SK-N-SH (cell line): Measurements from ENCODE around the gene DNASE1L3. TPM values are rescaled to one million over a fixed set of nuclear protein-coding genes. Genes with fewer than 3 reads are reported as not detected.

Experiments
- CTCF ChIA-PET: fragments of 300-600, 350-600 bp; formaldehyde crosslinking; extraction: SDS; loops from one replicate; lab custom pipeline; 2021; lab: Yijun Ruan, JAX
- POLR2A ChIA-PET: fragments of 350-600 bp; sonication (Branson Sonifier 250); formaldehyde crosslinking; extraction: SDS; loops from one replicate; lab custom pipeline; 2020; ENCODE audit warnings: antibody characterized with exemption, inconsistent platforms; lab: Yijun Ruan, JAX
- DNase-seq: peaks from one replicate; pipeline ENCODE4 v3.0.0; 2012
- H2AFZ ChIP-seq: fragments of 200-600 bp; sonication (generic); 2 replicates; pipeline ENCODE4 v1.8.1; 2016; ENCODE audit warnings: antibody characterized with exemption, mild to moderate bottlenecking, low read depth
- H3F3A ChIP-seq: fragments of 200-600 bp; sonication (generic); replicated peaks from 2 replicates; pipeline ENCODE3; 2016; ENCODE audit warnings: antibody characterized with exemption, mild to moderate bottlenecking; ENCODE audit not compliant: insufficient read depth
- H3K27ac ChIP-seq, 2 experiments: fragments of 200-500 bp in 1 of 2; fragments of 200-600 bp in 1 of 2; sonication (Bioruptor generic) in 1 of 2; sonication (generic), shearing (Covaris generic) in 1 of 2; 2 replicates each; pipeline versions ENCODE4 v1.5.1 to v1.6.1; 2014 to 2016; ENCODE audit warnings: low read depth in 2 of 2, inconsistent platforms in 1 of 2, low read length in 1 of 2, mild to moderate bottlenecking in 1 of 2, mixed read lengths in 1 of 2
- H3K27me3 ChIP-seq: fragments of 200-600 bp; sonication (generic), shearing (Covaris generic); 2 replicates; pipeline ENCODE4 v1.6.1; 2016; ENCODE audit warnings: mixed run types; ENCODE audit not compliant: insufficient read depth
- H3K36me3 ChIP-seq, 2 experiments: fragments of 200-500 bp in 1 of 2; fragments of 200-600 bp in 1 of 2; sonication (Bioruptor generic) in 1 of 2; sonication (generic) in 1 of 2; replicated peaks in 1 of 2; 2 replicates each; pipeline versions ENCODE3 to v1.5.1; 2014 to 2016; ENCODE audit warnings: low read length in 1 of 2, mild to moderate bottlenecking in 1 of 2; ENCODE audit not compliant: insufficient read depth in 2 of 2, control insufficient read depth in 1 of 2
- H3K4me1 ChIP-seq, 2 experiments: fragments of 200-500 bp in 1 of 2; fragments of 200-600 bp in 1 of 2; sonication (Bioruptor generic) in 1 of 2; sonication (generic), shearing (Covaris generic) in 1 of 2; 2 replicates each; pipeline versions ENCODE4 v1.5.1 to v1.6.1; 2014 to 2016; ENCODE audit warnings: low read depth in 1 of 2, low read length in 1 of 2, mixed run types in 1 of 2; ENCODE audit not compliant: insufficient read depth in 2 of 2, control insufficient read depth in 1 of 2
- H3K4me2 ChIP-seq: fragments of 200-600 bp; sonication (generic), shearing (Covaris generic); 2 replicates; pipeline ENCODE4 v1.6.1; 2017; ENCODE audit warnings: mixed run types
- H3K4me3 ChIP-seq, 2 experiments: fragments of 200-500 bp in 1 of 2; fragments of 200-600 bp in 1 of 2; sonication (Bioruptor generic) in 1 of 2; sonication (generic), shearing (Covaris generic) in 1 of 2; 2 replicates each; pipeline versions ENCODE4 v1.5.1 to v1.8.1; 2014 to 2016; ENCODE audit warnings: low read depth in 2 of 2, inconsistent platforms in 1 of 2, low read length in 1 of 2, mild to moderate bottlenecking in 1 of 2, mixed read lengths in 1 of 2, moderate library complexity in 1 of 2
- H3K79me2 ChIP-seq: fragments of 200-600 bp; sonication (generic); 2 replicates; pipeline ENCODE4 v1.8.1; 2017; ENCODE audit warnings: mild to moderate bottlenecking; ENCODE audit not compliant: insufficient read depth
- H3K9ac ChIP-seq: fragments of 200-600 bp; sonication (generic); 2 replicates; pipeline ENCODE4 v1.6.1; 2017; ENCODE audit warnings: mixed run types
- H3K9me2 ChIP-seq: fragments of 200-600 bp; sonication (generic); 2 replicates; pipeline ENCODE4 v1.6.1; 2017; ENCODE audit warnings: mixed run types
- H3K9me3 ChIP-seq: fragments of 200-600 bp; sonication (generic); 2 replicates; pipeline ENCODE4 v1.6.1; 2017; ENCODE audit warnings: mixed run types, mild to moderate bottlenecking, moderate library complexity
- H4K20me1 ChIP-seq: fragments of 200-600 bp; sonication (generic); 2 replicates; pipeline ENCODE4 v1.6.1; 2017; ENCODE audit warnings: mild to moderate bottlenecking, mixed run types; ENCODE audit not compliant: insufficient read depth
- CHD2 ChIP-seq: fragments of 150-350 bp; IDR thresholded peaks from 2 replicates; pipeline ENCODE4 v1.6.1; 2018; ENCODE audit warnings: low read length; ENCODE audit not compliant: partially characterized antibody
- ELF1 ChIP-seq: IDR thresholded peaks from 2 replicates; pipeline ENCODE4 v1.4.0; 2012
- FOSL2 ChIP-seq: IDR thresholded peaks from 2 replicates; pipeline ENCODE4 v1.4.0; 2012; ENCODE audit warnings: low read depth, mild to moderate bottlenecking, moderate library complexity, borderline replicate concordance
- FOXJ3 ChIP-seq: sonication (generic); formaldehyde crosslinking; IDR thresholded peaks from 2 replicates; pipeline ENCODE4 v1.5.1; 2020; ENCODE audit warnings: mild to moderate bottlenecking, missing genetic modification reagents
- GABPA ChIP-seq: IDR thresholded peaks from 2 replicates; pipeline ENCODE4 v1.4.0; 2012; ENCODE audit warnings: low read depth, mild to moderate bottlenecking
- GATA2 ChIP-seq: sonication (generic); formaldehyde crosslinking; IDR thresholded peaks from 2 replicates; pipeline ENCODE4 v1.5.0; 2020; ENCODE audit warnings: mild to moderate bottlenecking, missing genetic modification reagents
- JUND ChIP-seq: IDR thresholded peaks from 2 replicates; pipeline ENCODE4 v1.4.0; 2012
- MXI1 ChIP-seq: IDR thresholded peaks from 2 replicates; pipeline ENCODE4 v1.6.1; 2012; ENCODE audit warnings: mild to moderate bottlenecking, low read depth, low read length, improper control_type of control experiment
- POLR2AphosphoS5 ChIP-seq: IDR thresholded peaks from 2 replicates; pipeline ENCODE4 v1.6.1; 2012; ENCODE audit warnings: low read depth, low read length
- REST ChIP-seq: IDR thresholded peaks from 2 replicates; pipeline ENCODE4 v1.6.1; 2012; ENCODE audit warnings: mild to moderate bottlenecking, low read depth, low read length, moderate library complexity
- YY1 ChIP-seq: IDR thresholded peaks from 2 replicates; pipeline ENCODE4 v1.4.0; 2012; ENCODE audit warnings: low read depth, mild to moderate bottlenecking
- WGBS: methylation state at CpG from one replicate; pipeline ENCODE4 v1.1.6; 2017; ENCODE audit warnings: low lambda C conversion rate; 5-methylcytosine and 5-hydroxymethylcytosine counted together
- polyA plus RNA-seq, 3 experiments: library from polyadenylated mRNA; depleted of rRNA; stranded (reverse); fragments of >200 nt; gene quantifications; 2 replicates each; pipeline ENCODE4 v1.2.3, GENCODE V29; 2012
- TF ChIP-seq, protein P1 (sequence below): IDR thresholded peaks from 2 replicates; pipeline ENCODE4 v1.4.0; 2012; ENCODE audit warnings: low read depth
- TF ChIP-seq, protein P2 (sequence below): fragments of 200-600 bp; sonication (generic); IDR thresholded peaks from 2 replicates; pipeline ENCODE4 v1.6.1; 2017; ENCODE audit warnings: antibody characterized with exemption, mild to moderate bottlenecking, moderate library complexity
- TF ChIP-seq, protein P3 (sequence below): IDR thresholded peaks from 2 replicates; pipeline ENCODE4 v1.4.0; 2012; ENCODE audit warnings: low read depth, borderline replicate concordance

DNASE1L3 gene
- polyA plus RNA-seq, 1 of the 3 experiments (the other 2 are of a cell fraction), result not detected

DNA sequence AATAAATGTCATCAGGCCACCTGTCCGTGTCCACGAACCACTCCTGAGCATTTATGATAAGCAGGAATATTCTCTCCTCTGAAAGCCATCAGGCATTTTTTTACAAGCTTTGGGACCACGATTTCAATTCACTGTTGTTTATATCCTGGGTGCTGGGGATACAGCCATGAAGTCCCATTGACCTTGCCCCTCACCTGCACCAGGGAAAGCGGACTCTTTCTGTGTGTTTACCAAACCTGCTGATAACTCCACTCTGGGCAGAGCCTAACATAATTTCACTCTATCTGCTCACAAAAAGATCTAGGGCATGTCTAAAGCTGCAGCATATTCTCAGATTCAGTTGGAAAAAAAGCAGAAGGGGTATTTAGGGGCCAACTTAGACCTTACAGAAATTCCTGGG lies 4.8 kb downstream of the DNASE1L3 start:
- Histone ChIP-seq H3K27ac (no peak overlapping the region), H3K79me2 (no peaks in the 10 kb centered on the region), H2AFZ (no peak overlapping the region; the same call in 1 of the 2 replicates), H3K4me3 (no peak overlapping the region), H3K4me1 (no peaks in the 10 kb centered on the region), H3K4me2 (no peak overlapping the region), H3F3A (no peaks in the 10 kb centered on the region), H3K9me2 (no peaks in the 10 kb centered on the region), H3K27me3 (no peaks in the 10 kb centered on the region; the same call in 1 of the 2 replicates), H3K36me3 (no peaks in the 10 kb centered on the region), H3K9me3 (no peaks in the 10 kb centered on the region), H4K20me1 (no peaks in the 10 kb centered on the region), H3K9ac (no peak overlapping the region)
- no peak for TF ChIP-seq ELF1
- TF ChIP-seq, protein P1, sequence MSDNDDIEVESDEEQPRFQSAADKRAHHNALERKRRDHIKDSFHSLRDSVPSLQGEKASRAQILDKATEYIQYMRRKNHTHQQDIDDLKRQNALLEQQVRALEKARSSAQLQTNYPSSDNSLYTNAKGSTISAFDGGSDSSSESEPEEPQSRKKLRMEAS, result no peak
- TF ChIP-seq, protein P2, sequence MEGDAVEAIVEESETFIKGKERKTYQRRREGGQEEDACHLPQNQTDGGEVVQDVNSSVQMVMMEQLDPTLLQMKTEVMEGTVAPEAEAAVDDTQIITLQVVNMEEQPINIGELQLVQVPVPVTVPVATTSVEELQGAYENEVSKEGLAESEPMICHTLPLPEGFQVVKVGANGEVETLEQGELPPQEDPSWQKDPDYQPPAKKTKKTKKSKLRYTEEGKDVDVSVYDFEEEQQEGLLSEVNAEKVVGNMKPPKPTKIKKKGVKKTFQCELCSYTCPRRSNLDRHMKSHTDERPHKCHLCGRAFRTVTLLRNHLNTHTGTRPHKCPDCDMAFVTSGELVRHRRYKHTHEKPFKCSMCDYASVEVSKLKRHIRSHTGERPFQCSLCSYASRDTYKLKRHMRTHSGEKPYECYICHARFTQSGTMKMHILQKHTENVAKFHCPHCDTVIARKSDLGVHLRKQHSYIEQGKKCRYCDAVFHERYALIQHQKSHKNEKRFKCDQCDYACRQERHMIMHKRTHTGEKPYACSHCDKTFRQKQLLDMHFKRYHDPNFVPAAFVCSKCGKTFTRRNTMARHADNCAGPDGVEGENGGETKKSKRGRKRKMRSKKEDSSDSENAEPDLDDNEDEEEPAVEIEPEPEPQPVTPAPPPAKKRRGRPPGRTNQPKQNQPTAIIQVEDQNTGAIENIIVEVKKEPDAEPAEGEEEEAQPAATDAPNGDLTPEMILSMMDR, result no peak
- no peak for TF ChIP-seq POLR2AphosphoS5
- no peak for TF ChIP-seq YY1
- TF ChIP-seq FOXJ3 (CRISPR knock-in tag), result no peak
- no peak for TF ChIP-seq REST
- no peak for TF ChIP-seq JUND
- no peak for DNase-seq
- ChIA-PET CTCF (interaction anchor here (0.8 to 2.2 kb wide), 3 partner anchors 11 to 101 kb away, joined by 3 to 13 read pairs (median 11); no protein-coding TSS in a partner anchor), POLR2A (no interaction called here)
- 62% methylated on average over 4 of the region's 4 CpGs for WGBS

DNA sequence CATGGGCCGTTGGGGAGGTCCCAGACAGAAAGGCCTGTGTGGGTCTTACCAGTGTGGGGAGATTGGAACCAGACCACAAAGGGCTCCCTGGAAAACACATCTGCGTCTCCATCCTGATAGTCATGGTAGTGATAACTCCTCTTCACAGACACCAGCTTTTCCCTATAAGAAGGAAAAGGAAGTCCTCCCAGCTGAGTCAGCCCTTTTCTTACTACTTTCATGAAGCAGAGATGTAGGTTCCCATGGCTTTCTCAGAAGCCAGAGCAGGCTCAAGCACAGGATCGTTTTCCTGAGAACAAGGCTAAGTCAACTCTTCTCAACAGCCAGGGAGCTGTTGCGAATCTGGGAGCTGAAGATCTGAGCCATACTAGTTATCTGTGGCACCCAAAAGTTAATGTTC lies 6.1 kb downstream of the DNASE1L3 start:
- ChIA-PET CTCF (interaction anchor here (0.7 to 2.2 kb wide), 5 partner anchors 13 to 101 kb away, joined by 3 to 13 read pairs (median 11); partner anchors contain the start of genes HTD2 and RPP14), POLR2A (interaction anchor here (0.7 kb wide), 1 partner anchor 299 kb away, joined by 3 read pairs; no protein-coding TSS in a partner anchor)
- Histone ChIP-seq H3K27ac (no peak overlapping the region), H3F3A (no peaks in the 10 kb centered on the region), H3K9ac (no peak overlapping the region), H3K9me3 (no peaks in the 10 kb centered on the region), H3K27me3 (no peaks in the 10 kb centered on the region; the same call in 1 of the 2 replicates), H3K4me2 (no peak overlapping the region), H3K4me1 (no peaks in the 10 kb centered on the region), H4K20me1 (no peaks in the 10 kb centered on the region), H3K4me3 (no peak overlapping the region), H3K36me3 (no peaks in the 10 kb centered on the region), H3K79me2 (no peaks in the 10 kb centered on the region), H2AFZ (no peak overlapping the region), H3K9me2 (no peaks in the 10 kb centered on the region)
- TF ChIP-seq GATA2 (CRISPR knock-in tag) (no peak), FOXJ3 (CRISPR knock-in tag) (no peak), GABPA (no peak), FOSL2 (no peak), ELF1 (no peak), CHD2 (no peak), MXI1 (no peak)
- TF ChIP-seq, protein P3, sequence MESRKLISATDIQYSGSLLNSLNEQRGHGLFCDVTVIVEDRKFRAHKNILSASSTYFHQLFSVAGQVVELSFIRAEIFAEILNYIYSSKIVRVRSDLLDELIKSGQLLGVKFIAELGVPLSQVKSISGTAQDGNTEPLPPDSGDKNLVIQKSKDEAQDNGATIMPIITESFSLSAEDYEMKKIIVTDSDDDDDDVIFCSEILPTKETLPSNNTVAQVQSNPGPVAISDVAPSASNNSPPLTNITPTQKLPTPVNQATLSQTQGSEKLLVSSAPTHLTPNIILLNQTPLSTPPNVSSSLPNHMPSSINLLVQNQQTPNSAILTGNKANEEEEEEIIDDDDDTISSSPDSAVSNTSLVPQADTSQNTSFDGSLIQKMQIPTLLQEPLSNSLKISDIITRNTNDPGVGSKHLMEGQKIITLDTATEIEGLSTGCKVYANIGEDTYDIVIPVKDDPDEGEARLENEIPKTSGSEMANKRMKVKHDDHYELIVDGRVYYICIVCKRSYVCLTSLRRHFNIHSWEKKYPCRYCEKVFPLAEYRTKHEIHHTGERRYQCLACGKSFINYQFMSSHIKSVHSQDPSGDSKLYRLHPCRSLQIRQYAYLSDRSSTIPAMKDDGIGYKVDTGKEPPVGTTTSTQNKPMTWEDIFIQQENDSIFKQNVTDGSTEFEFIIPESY, result no peak
- WGBS, result 74% methylated on average over 4 of the region's 4 CpGs
- DNase-seq, result no peak
